HepG2 (cell line): ENCODE measurements around the gene PRR29. TPM values are rescaled to one million over a fixed set of nuclear protein-coding genes. Genes with fewer than 3 reads are reported as not detected.

ENCODE experiments used
- ATAC-seq: fragments of 200-7000 bp; cut with Tn5 transposase; 3 replicates; pipeline ENCODE4 v1.9.1; 2020; ENCODE audit warnings: mild to moderate bottlenecking, moderate library complexity
- BruUV-seq: library from RNA; stranded (reverse); fragments of 400-500 nt; replicated peaks from 2 replicates; lab custom pipeline; 2021; lab: Mats Ljungman, UMichigan
- CTCF ChIA-PET: fragments of 300-600 bp; formaldehyde crosslinking; extraction: SDS; loops from one replicate; lab custom pipeline; 2021; ENCODE audit warnings: low total read pairs, inconsistent platforms, low intra/inter-chr PET ratio; lab: Yijun Ruan, JAX
- POLR2A ChIA-PET: fragments of 350-600 bp; sonication (Branson Sonifier 250); formaldehyde crosslinking; loops from one replicate; lab custom pipeline; 2020; ENCODE audit warnings: antibody characterized with exemption, inconsistent platforms; lab: Yijun Ruan, JAX
- DNase-seq: peaks from one replicate; pipeline ENCODE4 v3.0.0-alpha.2; 2015; ENCODE audit warnings: low spot score
- FAIRE-seq: peaks from 3 replicates; lab custom pipeline; 2011; peaks lifted over from hg19 to GRCh38; lab: Jason Lieb, UNC
- H2AFZ ChIP-seq: one replicate; pipeline ENCODE4 v1.6.1; 2011; ENCODE audit warnings: low read length, inconsistent platforms
- H3K27ac ChIP-seq: fragments of 300-600 bp; 3 replicates; pipeline ENCODE4 v1.8.0; 2011; ENCODE audit warnings: mixed run types, mild to moderate bottlenecking, mixed read lengths, low read length, inconsistent platforms; ENCODE audit not compliant: insufficient read depth; ENCODE audit errors: extremely low read length
- H3K27me3 ChIP-seq, 2 experiments: fragments of 200-600 bp in 1 of 2; 2 replicates in 1 of 2; 3 replicates in 1 of 2; pipeline versions ENCODE4 v1.6.0 to v1.8.0; 2011; ENCODE audit warnings: low read length in 2 of 2, mild to moderate bottlenecking in 2 of 2, moderate library complexity in 2 of 2, inconsistent platforms in 1 of 2; ENCODE audit not compliant: insufficient read depth in 2 of 2, control insufficient read depth in 1 of 2
- H3K36me3 ChIP-seq, 2 experiments: fragments of 200-600 bp in 1 of 2; replicated peaks in 1 of 2; 2 replicates in 1 of 2; 3 replicates in 1 of 2; pipeline versions ENCODE4 v1.5.1 to v1.8.0; 2011; ENCODE audit warnings: low read length in 2 of 2, inconsistent platforms in 1 of 2; ENCODE audit not compliant: insufficient read depth in 2 of 2, control insufficient read depth in 1 of 2
- H3K4me1 ChIP-seq: 2 replicates; pipeline ENCODE4 v1.5.1; 2012; ENCODE audit warnings: low read length, inconsistent platforms; ENCODE audit not compliant: insufficient read depth
- H3K4me2 ChIP-seq: 2 replicates; pipeline ENCODE4 v1.6.0; 2011; ENCODE audit warnings: low read depth, low read length, inconsistent platforms
- H3K4me3 ChIP-seq, 3 experiments: fragments of 200-600 bp in 1 of 3; sonication (generic), shearing (Covaris generic) in 1 of 3; replicated peaks in 1 of 3; 2 replicates each; pipeline ENCODE4 v1.5.1; 2011 to 2016; ENCODE audit warnings: low read length in 3 of 3, inconsistent platforms in 2 of 3, low read depth in 2 of 3, mild to moderate bottlenecking in 2 of 3, control low read depth in 1 of 3, mixed read lengths in 1 of 3; ENCODE audit not compliant: insufficient read depth in 1 of 3
- H3K79me2 ChIP-seq: one replicate; pipeline ENCODE4 v1.6.1; 2011; ENCODE audit warnings: low read length, inconsistent platforms; ENCODE audit not compliant: insufficient read depth
- H3K9ac ChIP-seq: 2 replicates; pipeline ENCODE4 v1.6.0; 2011; ENCODE audit warnings: mild to moderate bottlenecking, low read depth, low read length, inconsistent platforms; ENCODE audit not compliant: insufficient read depth
- H3K9me3 ChIP-seq: 2 replicates; pipeline ENCODE4 v1.5.1; 2012; ENCODE audit warnings: mild to moderate bottlenecking, low read length
- H4K20me1 ChIP-seq: 2 replicates; pipeline ENCODE4 v1.6.0; 2011; ENCODE audit warnings: inconsistent platforms, mild to moderate bottlenecking, low read length, moderate library complexity; ENCODE audit not compliant: insufficient read depth
- HNRNPK ChIP-seq: fragments of 200-400 bp; formaldehyde crosslinking; IDR thresholded peaks from 2 replicates; pipeline ENCODE4 v1.6.1; 2018; ENCODE audit warnings: low read length, low read depth, moderate library complexity, mild to moderate bottlenecking; ENCODE audit not compliant: poor library complexity, severe bottlenecking
- PCBP2 ChIP-seq: fragments of 200-400 bp; formaldehyde crosslinking; optimal IDR thresholded peaks from 2 replicates; pipeline ENCODE3; 2018; ENCODE audit warnings: low read length, low read depth; ENCODE audit not compliant: poor library complexity, severe bottlenecking
- ZNF180 ChIP-seq: sonication (generic); formaldehyde crosslinking; IDR thresholded peaks from 2 replicates; pipeline ENCODE4 v1.4.0; 2020; ENCODE audit warnings: low read depth, missing genetic modification reagents, borderline replicate concordance
- WGBS: methylation state at CpG from one replicate; pipeline ENCODE4 v1.1.6; 2017; ENCODE audit warnings: low lambda C conversion rate; 5-methylcytosine and 5-hydroxymethylcytosine counted together
- in situ Hi-C: cut with HindIII; loops from 2 replicates; pipeline ENCODE4 v1.10.0; 2017; ENCODE audit warnings: low pct_unique_long_range_greater_than_20kb; ENCODE audit not compliant: extremely low pct_ligation_motif_present
- intact Hi-C: fragments of 100-400 bp; cut with micrococcal nuclease; formaldehyde crosslinking; loops from one replicate; pipeline ENCODE4 v1.10.0; 2022; ENCODE audit not compliant: unreplicated experiment
- polyA plus RNA-seq, 8 experiments: library from polyadenylated mRNA; depleted of rRNA in 3 of 8; stranded (reverse) in 7 of 8; unstranded in 1 of 8; fragments of >200 nt; fragmentation: Illumina TruSeq in 4 of 8; extraction: Trizol in 4 of 8; gene quantifications; 2 replicates each; pipeline versions ENCODE4 v1.2.1 to v1.2.3, GENCODE V29; 2011 to 2016; ENCODE audit warnings: low read depth in 4 of 8, missing spikeins in 1 of 8, mixed read lengths in 1 of 8; ENCODE audit not compliant: insufficient read depth in 1 of 8
- total RNA-seq, 5 experiments: library from RNA; depleted of rRNA; stranded (reverse); fragments of >200 nt; fragmentation: Illumina TruSeq; extraction: Trizol; gene quantifications; 2 replicates each; pipeline ENCODE4 v1.2.3, GENCODE V29; 2016; ENCODE audit warnings: low read depth in 1 of 5
- TF ChIP-seq, protein P1 (sequence below): sonication (generic); formaldehyde crosslinking; IDR thresholded peaks from 2 replicates; pipeline ENCODE4 v1.4.0; 2020; ENCODE audit warnings: missing genetic modification reagents
- TF ChIP-seq, protein P2 (sequence below): sonication (generic); formaldehyde crosslinking; IDR thresholded peaks from 2 replicates; pipeline ENCODE4 v1.8.1; 2023; ENCODE audit warnings: mild to moderate bottlenecking, missing genetic modification reagents

PRR29 gene
- total and polyA plus RNA-seq, 2 of the 13 experiments (the other 11 are each of a cell fraction or from before 2014, with no cell fraction given), result 0.07 to 0.20 TPM

- ATAC-seq (no peak), FAIRE-seq (no peak), DNase-seq (no peak)
- peaks cover 24 to 64% of the 10 kb centered on the region in 2 experiments for H3K27me3 ChIP-seq
- no TSS peak for BruUV-seq
- H4K20me1 ChIP-seq, result no peaks in the 10 kb centered on the region
- POLR2A ChIA-PET, result no interaction called here
- intact Hi-C loops (loop anchor here (5.0 kb wide), 1 partner anchor 76 kb away; the partner anchor contains the start of gene GH1), in situ Hi-C loops (no loop called here)
- no peaks in the 10 kb centered on the region for H3K9me3 ChIP-seq
- H3K9ac ChIP-seq, result no peak overlapping the region
- no peak overlapping the region for H3K27ac ChIP-seq
- peaks cover 24% of the 10 kb centered on the region for H3K4me1 ChIP-seq
- TF ChIP-seq PCBP2, result peak; percentile 45
- TF ChIP-seq, protein P1, sequence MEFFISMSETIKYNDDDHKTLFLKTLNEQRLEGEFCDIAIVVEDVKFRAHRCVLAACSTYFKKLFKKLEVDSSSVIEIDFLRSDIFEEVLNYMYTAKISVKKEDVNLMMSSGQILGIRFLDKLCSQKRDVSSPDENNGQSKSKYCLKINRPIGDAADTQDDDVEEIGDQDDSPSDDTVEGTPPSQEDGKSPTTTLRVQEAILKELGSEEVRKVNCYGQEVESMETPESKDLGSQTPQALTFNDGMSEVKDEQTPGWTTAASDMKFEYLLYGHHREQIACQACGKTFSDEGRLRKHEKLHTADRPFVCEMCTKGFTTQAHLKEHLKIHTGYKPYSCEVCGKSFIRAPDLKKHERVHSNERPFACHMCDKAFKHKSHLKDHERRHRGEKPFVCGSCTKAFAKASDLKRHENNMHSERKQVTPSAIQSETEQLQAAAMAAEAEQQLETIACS (CRISPR knock-in tag), result no peak
- peak; percentile 79 for TF ChIP-seq HNRNPK
- H3K4me2 ChIP-seq, result no peak overlapping the region
- no peaks in the 10 kb centered on the region for H3K79me2 ChIP-seq
- H3K4me3 ChIP-seq, result no peak overlapping the region
- no CpG with 5 or more reads among the region's 3 CpGs for WGBS
- no peak overlapping the region for H2AFZ ChIP-seq
- H3K36me3 ChIP-seq, result no peaks in the 10 kb centered on the region
- CTCF ChIA-PET, result no interaction called here
Observed at GRCh38 chr17:63993368-63993985, 4.7 kb upstream of the PRR29 start.

- Histone ChIP-seq H3K4me2 (no peak overlapping the region), H3K27me3 (peaks cover 15 to 51% of the 10 kb centered on the region in 2 experiments; a peak in 4 of 5 replicates), H3K4me1 (peaks cover 29% of the 10 kb centered on the region), H2AFZ (no peak overlapping the region), H3K9me3 (no peaks in the 10 kb centered on the region)
- ChIA-PET CTCF (no interaction called here), POLR2A (no interaction called here)
- WGBS, result 31% methylated on average over 5 of the region's 5 CpGs
- no TSS peak for BruUV-seq
- TF ChIP-seq ZNF180 (CRISPR knock-in tag), result no peak
- TF ChIP-seq, protein P2, sequence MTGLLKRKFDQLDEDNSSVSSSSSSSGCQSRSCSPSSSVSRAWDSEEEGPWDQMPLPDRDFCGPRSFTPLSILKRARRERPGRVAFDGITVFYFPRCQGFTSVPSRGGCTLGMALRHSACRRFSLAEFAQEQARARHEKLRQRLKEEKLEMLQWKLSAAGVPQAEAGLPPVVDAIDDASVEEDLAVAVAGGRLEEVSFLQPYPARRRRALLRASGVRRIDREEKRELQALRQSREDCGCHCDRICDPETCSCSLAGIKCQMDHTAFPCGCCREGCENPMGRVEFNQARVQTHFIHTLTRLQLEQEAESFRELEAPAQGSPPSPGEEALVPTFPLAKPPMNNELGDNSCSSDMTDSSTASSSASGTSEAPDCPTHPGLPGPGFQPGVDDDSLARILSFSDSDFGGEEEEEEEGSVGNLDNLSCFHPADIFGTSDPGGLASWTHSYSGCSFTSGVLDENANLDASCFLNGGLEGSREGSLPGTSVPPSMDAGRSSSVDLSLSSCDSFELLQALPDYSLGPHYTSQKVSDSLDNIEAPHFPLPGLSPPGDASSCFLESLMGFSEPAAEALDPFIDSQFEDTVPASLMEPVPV (CRISPR knock-in tag), result no peak
- TF ChIP-seq, all 625 proteins: peak for 0
- no peak for ATAC-seq
- H3K79me2 ChIP-seq, result no peaks in the 10 kb centered on the region
- H3K36me3 ChIP-seq, result no peaks in the 10 kb centered on the region
- H3K4me3 ChIP-seq, result no peak overlapping the region
- no peak overlapping the region for H3K27ac ChIP-seq
- FAIRE-seq, result no peak
- no peaks in the 10 kb centered on the region for H4K20me1 ChIP-seq
- in situ Hi-C loops, result no loop called here
- intact Hi-C loops, result no loop called here
- no peak overlapping the region for H3K9ac ChIP-seq
- DNase-seq, result no peak
Observed at GRCh38 chr17:63995626-63996025, 2.5 kb upstream of the PRR29 start.
